CD4-positive, alpha-beta T cell treated with Interleukin-6 for 4 hours (primary cell): Measurements from ENCODE around the gene FAM25G.
"Not testable (repeated sequence)": the region's sequence is repeated elsewhere in the genome, so short reads cannot be mapped to it uniquely, and the experiment has no call there.

Experiments
- DNase-seq: peaks from one replicate; pipeline ENCODE4 v3.0.0-alpha.2; 2020; ENCODE audit warnings: mixed read lengths

Gene FAM25G

GRCh38 chr10:47491600-47491999 is at the start of gene FAM25G:
Gene FAM25G (minus strand): TSS chr10:47491700. CDS start chr10:47491674, 26 bp downstream.
- not testable (repeated sequence) for DNase-seq

DNA sequence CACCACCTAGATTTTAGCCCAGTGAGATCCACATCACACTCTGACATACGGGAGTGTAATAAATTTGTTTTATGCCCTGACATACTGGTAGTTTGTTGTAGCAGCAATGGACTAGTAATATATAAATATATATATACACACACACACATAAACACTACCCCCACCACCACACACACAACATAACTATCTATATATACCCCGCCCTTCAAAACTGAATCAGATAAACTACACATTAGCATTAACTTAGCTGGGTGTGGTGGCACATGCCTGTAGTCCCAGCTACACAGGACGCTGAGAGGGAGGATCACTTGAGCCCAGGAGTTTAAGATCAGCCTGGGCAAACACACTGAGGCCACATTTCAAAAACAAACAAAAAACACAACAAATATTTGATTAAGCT is 44.9 kb upstream of the FAM25G start:
- DNase-seq: not testable (repeated sequence)

DNA sequence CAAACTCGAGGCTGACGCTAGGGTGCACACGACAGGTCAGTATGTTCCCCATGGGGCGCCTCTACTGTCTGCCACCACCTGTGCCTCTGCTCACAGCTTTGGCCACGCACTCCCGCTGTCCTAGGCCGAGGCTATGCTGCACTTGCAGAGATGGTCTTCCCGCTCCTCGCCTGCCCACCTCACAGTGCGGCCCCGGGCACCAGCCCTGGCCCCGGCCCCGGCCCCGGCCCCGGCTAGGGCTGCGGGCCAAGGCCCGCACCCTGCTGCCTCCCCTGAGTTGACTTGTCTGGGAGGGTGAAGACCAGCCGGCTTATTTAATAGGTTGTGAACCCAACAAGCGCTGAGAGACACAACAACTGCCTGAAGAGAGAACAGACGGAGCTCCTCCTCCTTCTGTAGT is 32.0 kb upstream of the FAM25G start, which contains the start of gene AGAP9:
Gene AGAP9 (minus strand): TSS at position 164 of the 400 bp plus-strand sequence. CDS start 112 bp downstream, at position 52.
- DNase-seq: not testable (repeated sequence)

- DNase-seq: not testable (repeated sequence)
Measured at GRCh38 chr10:47502313-47502712, 10.8 kb upstream of the FAM25G start.

DNA sequence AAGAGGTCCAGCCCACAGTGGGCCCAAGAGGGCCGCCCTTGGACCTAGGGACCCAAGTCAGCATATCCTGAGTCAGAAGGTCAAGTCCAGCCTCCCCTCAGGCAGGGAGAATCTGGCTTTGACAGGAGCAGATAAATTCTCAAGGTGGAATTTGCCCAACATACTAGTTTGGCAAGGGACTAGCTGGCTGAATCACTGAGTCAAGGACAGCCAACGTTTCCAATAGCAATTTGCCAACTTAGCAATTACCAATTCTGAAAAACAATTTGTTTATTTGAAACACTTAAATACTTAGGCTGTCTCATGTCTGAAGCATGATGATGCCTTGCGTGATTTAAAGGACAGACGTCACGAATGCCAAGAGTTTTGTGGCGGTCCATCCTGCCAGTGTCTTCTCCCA is 2.7 kb upstream of the FAM25G start:
- DNase-seq: not testable (repeated sequence)

- DNase-seq: not testable (repeated sequence)
Measured at GRCh38 chr10:47489630-47490029, 1.9 kb downstream of the FAM25G start.

GRCh38 chr10:47485943-47486342 is 5.6 kb downstream of the FAM25G start:
- not testable (repeated sequence) for DNase-seq

DNA sequence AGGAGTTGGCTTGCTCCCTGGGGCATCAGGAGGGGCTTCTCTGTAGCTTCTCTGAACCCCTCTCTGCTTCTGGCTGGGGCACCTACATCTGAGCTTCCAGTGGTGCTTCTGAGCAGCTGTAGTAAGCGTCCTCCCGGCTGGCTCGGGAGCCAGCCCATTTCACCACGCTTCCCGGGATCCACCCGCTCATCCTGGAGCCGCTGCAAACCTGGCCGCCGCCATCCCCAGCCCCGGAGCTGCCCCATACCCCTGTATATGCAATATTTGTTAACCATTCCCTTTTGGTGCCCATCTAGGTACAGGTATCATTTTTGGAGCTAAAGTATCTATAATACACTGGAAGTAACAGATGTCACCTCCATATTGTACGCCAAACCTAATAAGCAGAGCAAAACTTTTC is 6.7 kb downstream of the FAM25G start:
- not testable (repeated sequence) for DNase-seq

GRCh38 chr10:47483923-47484322 is 7.6 kb downstream of the FAM25G start, which contains the start of gene ANXA8:
Gene ANXA8 (minus strand): TSS chr10:47484115. CDS start chr10:47483933, 182 bp downstream.
- not testable (repeated sequence) for DNase-seq

GRCh38 chr10:47482367-47482766 is 9.1 kb downstream of the FAM25G start:
- not testable (repeated sequence) for DNase-seq

DNA sequence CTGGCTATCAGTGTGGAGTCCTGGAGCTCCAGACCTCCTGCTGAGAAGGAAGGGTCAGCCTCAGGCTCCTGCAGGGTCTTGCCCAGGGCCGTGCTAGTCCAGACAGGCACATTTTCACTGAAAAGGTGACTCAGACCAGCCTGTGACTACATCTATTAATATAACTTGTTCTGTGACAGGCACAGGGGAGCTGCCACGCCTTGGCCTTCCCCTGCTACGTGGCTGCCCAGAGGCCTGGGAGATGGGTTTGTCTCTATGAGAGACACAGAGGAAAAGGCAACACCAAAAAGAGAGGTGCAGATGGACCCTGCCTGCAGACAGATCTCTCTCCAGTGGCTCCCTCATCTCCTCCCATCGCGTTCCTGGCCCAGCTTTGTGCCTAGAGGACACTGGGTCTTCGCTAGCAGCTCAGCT is 9.7 kb downstream of the FAM25G start:
- DNase-seq: not testable (repeated sequence)

GRCh38 chr10:47481182-47481766 is 10.2 kb downstream of the FAM25G start:
- DNase-seq: not testable (repeated sequence)

DNA sequence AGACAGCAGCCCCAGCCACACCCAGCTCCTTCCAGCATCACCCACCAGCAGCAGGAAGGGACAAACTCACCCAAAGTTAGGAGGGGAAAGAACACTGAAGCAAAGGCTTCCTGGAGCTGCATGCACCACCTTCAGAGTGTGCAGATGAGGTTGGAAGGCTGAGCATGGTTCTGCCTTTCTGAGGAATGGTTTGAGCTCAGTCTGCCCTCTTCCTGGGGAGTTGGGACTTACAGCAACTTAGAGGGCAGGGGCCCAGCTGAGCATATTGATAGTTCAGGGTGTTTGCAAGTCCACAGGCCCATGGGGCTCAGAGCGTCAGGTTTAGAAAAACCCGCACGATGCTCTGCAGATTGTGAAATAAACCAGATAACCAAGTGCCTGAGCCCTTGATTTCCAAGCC is 11.4 kb downstream of the FAM25G start:
- DNase-seq: not testable (repeated sequence)

GRCh38 chr10:47478114-47478513 is 13.4 kb downstream of the FAM25G start:
- DNase-seq: not testable (repeated sequence)

DNA sequence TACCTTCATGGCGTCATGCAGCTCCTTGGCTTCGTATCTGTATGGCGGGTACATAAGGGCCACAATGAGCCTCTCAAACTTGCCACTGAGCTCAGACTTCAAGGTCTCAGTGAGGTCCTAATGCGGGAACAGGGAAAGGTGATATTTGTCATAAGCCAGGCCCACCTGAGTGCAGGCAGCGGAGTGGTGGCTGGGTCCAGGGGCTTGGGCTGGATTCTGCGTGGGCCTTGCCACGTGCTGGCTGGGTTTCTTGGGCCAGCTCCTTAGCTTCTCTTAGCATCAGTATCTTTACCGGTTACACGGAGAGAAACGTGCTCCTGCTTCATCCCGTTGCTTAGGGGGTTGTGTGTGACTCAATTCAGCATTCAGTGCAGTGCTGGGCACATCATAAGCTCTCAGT is 14.4 kb downstream of the FAM25G start:
- DNase-seq: not testable (repeated sequence)

GRCh38 chr10:47475101-47475500 is 16.4 kb downstream of the FAM25G start:
- DNase-seq: not testable (repeated sequence)

GRCh38 chr10:47473516-47473915 is 18.0 kb downstream of the FAM25G start:
- DNase-seq: not testable (repeated sequence)

DNA sequence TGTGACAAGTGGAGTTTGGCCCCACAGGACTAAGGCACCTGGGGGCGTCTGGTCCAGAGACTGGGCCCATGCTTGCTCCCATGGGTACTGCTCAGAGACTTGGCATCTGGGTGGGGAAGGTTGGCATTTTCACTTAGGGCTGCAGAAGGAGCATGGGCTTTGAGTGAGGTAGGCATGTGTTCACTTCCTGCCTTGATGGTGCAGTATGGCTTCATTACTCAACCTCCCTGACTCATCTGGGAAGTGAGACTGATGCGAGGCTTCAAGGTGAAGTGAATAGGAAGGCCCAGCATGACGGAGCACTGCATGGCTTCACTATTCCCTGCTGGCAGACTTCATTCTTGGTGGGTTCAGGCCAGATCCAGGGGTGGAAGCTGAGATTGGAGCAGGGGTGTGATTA is 18.9 kb downstream of the FAM25G start:
- not testable (repeated sequence) for DNase-seq

GRCh38 chr10:47472072-47472471 is 19.4 kb downstream of the FAM25G start:
- not testable (repeated sequence) for DNase-seq

- DNase-seq: not testable (repeated sequence)
Measured at GRCh38 chr10:47468731-47469528, 22.6 kb downstream of the FAM25G start.

DNA sequence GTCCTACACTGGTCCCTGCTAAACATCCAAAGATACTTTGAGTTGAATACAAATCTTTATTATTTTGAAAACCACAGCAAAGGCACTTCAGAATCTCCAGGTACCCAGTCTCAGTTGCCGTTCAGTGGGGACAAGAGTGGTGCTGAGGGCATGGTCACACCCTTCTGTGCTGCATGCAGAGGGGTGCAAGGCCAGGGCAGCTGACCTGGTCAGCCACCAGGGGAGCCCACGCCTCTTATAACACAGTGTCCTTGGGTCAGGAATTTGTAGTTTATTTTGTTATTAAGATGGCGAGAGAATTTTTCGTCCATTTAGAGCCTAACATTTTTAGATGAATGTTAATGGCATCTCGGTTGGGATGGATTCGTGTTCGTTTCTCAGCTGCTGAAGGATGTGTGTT is 23.5 kb downstream of the FAM25G start:
- not testable (repeated sequence) for DNase-seq

- DNase-seq: not testable (repeated sequence)
Measured at GRCh38 chr10:47467458-47467857, 24.0 kb downstream of the FAM25G start.

- not testable (repeated sequence) for DNase-seq
Measured at GRCh38 chr10:47465216-47465917, 26.1 kb downstream of the FAM25G start.
